ENCODE results near the gene LRRC14B. TPM values are rescaled to one million over a fixed set of nuclear protein-coding genes. Genes with fewer than 3 reads are reported as not detected.
A peak's percentile ranks its signal among the peaks of the same experiment; 100 is the strongest.
"Not testable (repeated sequence)": the region's sequence is repeated elsewhere in the genome, so short reads cannot be mapped to it uniquely, and the experiment has no call there.

The LRRC14B gene
- polyA plus RNA-seq, 1 donor (not counting 4 experiments of a cell fraction or from before 2014, with no cell fraction given) = not detected

DNA sequence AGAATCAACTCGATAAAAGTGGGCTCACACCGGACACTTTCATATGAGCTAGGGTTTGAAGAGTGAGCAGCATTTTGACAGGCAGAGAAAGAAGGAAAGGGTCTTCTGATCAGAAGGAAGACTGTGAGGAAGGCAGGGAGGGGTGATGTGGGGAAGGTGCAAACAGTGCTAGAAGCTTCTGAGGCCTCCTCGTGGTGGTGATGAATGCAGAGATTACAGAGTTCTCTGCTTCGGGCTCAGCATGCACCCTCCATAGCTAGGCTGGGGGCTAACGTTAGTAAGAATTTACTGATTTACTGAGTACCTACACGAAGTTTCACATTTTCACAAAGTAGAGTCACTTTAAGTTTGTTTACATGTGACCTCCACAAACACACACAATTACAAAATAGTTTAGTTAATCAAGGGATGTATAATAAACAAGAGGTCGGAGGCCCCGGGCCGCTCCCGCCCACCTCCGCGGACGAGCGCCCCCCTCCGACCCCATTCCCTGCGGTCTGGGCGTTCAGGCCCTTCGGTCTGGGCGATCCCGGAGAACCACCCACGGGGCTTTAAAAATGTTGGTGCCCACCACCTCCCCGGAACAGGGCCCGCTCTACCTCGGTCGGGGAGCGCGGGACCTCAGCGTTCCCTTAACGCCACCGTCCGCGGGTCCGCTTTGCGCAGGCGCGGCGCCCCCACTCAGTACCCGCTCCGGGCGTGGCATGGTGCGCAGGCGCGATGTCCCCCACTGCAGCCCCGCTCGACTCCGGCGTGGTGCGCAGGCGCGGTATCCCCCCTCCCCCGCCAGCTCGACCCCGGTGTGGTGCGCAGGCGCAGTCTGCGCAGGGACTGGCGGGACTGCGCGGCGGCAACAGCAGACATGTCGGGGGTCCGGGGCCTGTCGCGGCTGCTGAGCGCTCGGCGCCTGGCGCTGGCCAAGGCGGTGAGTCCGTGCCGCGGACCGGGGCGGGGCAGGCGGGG lies 26.5 kb downstream of the LRRC14B start, which contains the start of the genes CCDC127 and SDHA:
CCDC127 (minus strand) TSS at position 660 of the 963 bp plus-strand sequence. CDS start 1,304 bp downstream, outside the sequence.
SDHA (plus strand) TSS at position 827 of the 963 bp plus-strand sequence; CDS start at position 863, 36 bp downstream.
- FAIRE-seq; H3K36me3 ChIP-seq (ENCODE audit: control insufficient read depth in 2 of 2, extremely low read depth in 1 of 2, insufficient read depth in 2 of 2, low read length in 2 of 2); H3K9me3 ChIP-seq (ENCODE audit: control insufficient read depth, low read depth, low read length); H4K20me1 ChIP-seq (ENCODE audit: control insufficient read depth, extremely low read depth, insufficient read depth, low read length); H3K9me1 ChIP-seq (ENCODE audit: control insufficient read depth, extremely low read depth, insufficient read depth, low read length); dilution Hi-C loops (cut with MboI; ENCODE audit: extremely low pct_ligation_motif_present, low sequenced_read_pairs); H3K27me3 ChIP-seq (ENCODE audit: control insufficient read depth, extremely low read depth, insufficient read depth, low read length): not testable (repeated sequence)
- H3K4me3 ChIP-seq (ENCODE audit: control insufficient read depth in 2 of 3, extremely low read depth in 1 of 3, insufficient read depth in 2 of 3, low read depth in 1 of 3, low read length in 3 of 3) = peak within 1 kb of the TSS; percentile 62 to 99 (median 89)
- TF ChIP-seq, protein P1, sequence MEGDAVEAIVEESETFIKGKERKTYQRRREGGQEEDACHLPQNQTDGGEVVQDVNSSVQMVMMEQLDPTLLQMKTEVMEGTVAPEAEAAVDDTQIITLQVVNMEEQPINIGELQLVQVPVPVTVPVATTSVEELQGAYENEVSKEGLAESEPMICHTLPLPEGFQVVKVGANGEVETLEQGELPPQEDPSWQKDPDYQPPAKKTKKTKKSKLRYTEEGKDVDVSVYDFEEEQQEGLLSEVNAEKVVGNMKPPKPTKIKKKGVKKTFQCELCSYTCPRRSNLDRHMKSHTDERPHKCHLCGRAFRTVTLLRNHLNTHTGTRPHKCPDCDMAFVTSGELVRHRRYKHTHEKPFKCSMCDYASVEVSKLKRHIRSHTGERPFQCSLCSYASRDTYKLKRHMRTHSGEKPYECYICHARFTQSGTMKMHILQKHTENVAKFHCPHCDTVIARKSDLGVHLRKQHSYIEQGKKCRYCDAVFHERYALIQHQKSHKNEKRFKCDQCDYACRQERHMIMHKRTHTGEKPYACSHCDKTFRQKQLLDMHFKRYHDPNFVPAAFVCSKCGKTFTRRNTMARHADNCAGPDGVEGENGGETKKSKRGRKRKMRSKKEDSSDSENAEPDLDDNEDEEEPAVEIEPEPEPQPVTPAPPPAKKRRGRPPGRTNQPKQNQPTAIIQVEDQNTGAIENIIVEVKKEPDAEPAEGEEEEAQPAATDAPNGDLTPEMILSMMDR (optimal IDR thresholded peaks at IDR 0.05 in 1 of 3, IDR thresholded peaks at IDR 0.05 in 1 of 3, conservative IDR thresholded peaks at IDR 0.05 in 1 of 3; ENCODE audit: extremely low read depth in 1 of 3, insufficient read depth in 2 of 3, low read length in 3 of 3) = peak in 2 of 3 experiments; percentile 37 to 41
- H3K27ac ChIP-seq (ENCODE audit: control insufficient read depth, insufficient read depth, low read length) = peak within 1 kb of the TSS; percentile 75
- peak within 1 kb of the TSS; percentile 87 for H3K9ac ChIP-seq (ENCODE audit: control insufficient read depth, extremely low read depth, insufficient read depth, low read length)
- peaks cover 65% of the 10 kb centered on the region for H3K79me2 ChIP-seq (ENCODE audit: control insufficient read depth, insufficient read depth, low read length)
- peak within 1 kb of the TSS; percentile 78 for H3K4me2 ChIP-seq (ENCODE audit: control insufficient read depth, extremely low read depth, insufficient read depth, low read depth, low read length)
- peaks cover 10% of the 10 kb centered on the region for H3K4me1 ChIP-seq (ENCODE audit: control insufficient read depth, extremely low read depth, insufficient read depth, low read length)
- H2AFZ ChIP-seq (ENCODE audit: control insufficient read depth, low read length) = peak within 1 kb of the TSS; percentile 62
- DNase-seq (ENCODE audit: low read depth, low spot score) = peak; percentile 52

DNA sequence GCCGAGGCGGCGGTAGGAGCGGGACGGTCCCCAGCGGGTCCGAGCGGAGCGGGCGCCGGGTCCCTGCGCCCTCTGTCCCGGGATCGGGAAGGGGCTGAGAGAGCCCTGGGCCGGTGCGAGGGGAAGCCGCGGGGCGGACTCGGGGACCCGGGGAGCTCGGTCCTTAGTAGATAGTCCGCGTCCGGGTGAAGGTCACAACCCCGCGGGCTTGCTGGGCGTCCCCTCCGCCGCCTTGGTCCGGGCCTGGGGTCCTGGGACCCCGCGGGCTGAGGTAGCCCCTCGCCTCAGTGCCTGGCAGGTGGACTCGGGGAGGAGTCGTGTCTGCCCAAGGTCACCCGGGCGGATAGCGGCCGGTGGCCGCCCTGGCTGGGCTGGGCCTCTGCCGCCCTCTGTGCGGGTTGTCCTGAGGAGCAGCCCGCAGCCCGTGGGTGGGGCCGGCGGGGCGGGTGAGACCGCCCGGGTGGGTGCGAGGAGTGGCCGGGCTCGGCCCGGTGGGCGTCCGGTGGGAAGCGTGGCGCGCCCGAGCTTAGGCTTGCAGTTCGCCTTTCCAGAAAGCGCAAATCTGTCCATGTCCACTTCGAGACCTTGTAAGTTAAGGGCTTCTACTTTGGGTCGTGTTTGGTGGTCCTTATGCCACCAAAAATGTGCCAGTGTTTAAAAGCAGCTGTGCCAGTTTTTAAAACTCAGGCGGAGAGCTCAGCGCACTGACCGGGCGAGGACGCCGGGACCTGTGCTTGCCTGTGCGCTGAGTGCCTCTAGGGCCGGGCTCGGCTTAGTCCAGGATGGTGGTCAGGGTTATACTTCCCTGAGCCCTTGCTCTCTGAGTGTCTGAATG lies 27.4 kb downstream of the LRRC14B start:
- peak overlapping the region; percentile 75 for H3K27ac ChIP-seq (ENCODE audit: control insufficient read depth, insufficient read depth, low read length)
- H3K36me3 ChIP-seq (ENCODE audit: control insufficient read depth in 2 of 2, extremely low read depth in 1 of 2, insufficient read depth in 2 of 2, low read length in 2 of 2) = peaks cover 2 to 8% of the 10 kb centered on the region in 2 experiments
- peak overlapping the region; percentile 62 to 99 (median 89) for H3K4me3 ChIP-seq (ENCODE audit: control insufficient read depth in 2 of 3, extremely low read depth in 1 of 3, insufficient read depth in 2 of 3, low read depth in 1 of 3, low read length in 3 of 3)
- peaks cover 70% of the 10 kb centered on the region for H3K79me2 ChIP-seq (ENCODE audit: control insufficient read depth, insufficient read depth, low read length)
- no peak for TF ChIP-seq EZH2 (IDR thresholded peaks at IDR 0.05; ENCODE audit: low read length)
- TF ChIP-seq, protein P1 (optimal IDR thresholded peaks at IDR 0.05 in 1 of 3, IDR thresholded peaks at IDR 0.05 in 1 of 3, conservative IDR thresholded peaks at IDR 0.05 in 1 of 3; ENCODE audit: extremely low read depth in 1 of 3, insufficient read depth in 2 of 3, low read length in 3 of 3) = no peak
- DNase-seq (ENCODE audit: low read depth, low spot score) (no peak), FAIRE-seq (no peak)
- H3K9me3 ChIP-seq (ENCODE audit: control insufficient read depth, low read depth, low read length) = no peaks in the 10 kb centered on the region
- H3K4me2 ChIP-seq (ENCODE audit: control insufficient read depth, extremely low read depth, insufficient read depth, low read depth, low read length) = peak overlapping the region; percentile 78
- H3K9ac ChIP-seq (ENCODE audit: control insufficient read depth, extremely low read depth, insufficient read depth, low read length) = peak overlapping the region; percentile 87
- H3K9me1 ChIP-seq (ENCODE audit: control insufficient read depth, extremely low read depth, insufficient read depth, low read length) = no peaks in the 10 kb centered on the region
- H4K20me1 ChIP-seq (ENCODE audit: control insufficient read depth, extremely low read depth, insufficient read depth, low read length) = peaks cover 2% of the 10 kb centered on the region
- dilution Hi-C loops (cut with MboI; ENCODE audit: extremely low pct_ligation_motif_present, low sequenced_read_pairs) = no loop called here
- H2AFZ ChIP-seq (ENCODE audit: control insufficient read depth, low read length) = peak overlapping the region; percentile 15
- H3K27me3 ChIP-seq (ENCODE audit: control insufficient read depth, extremely low read depth, insufficient read depth, low read length) = no peaks in the 10 kb centered on the region
- peaks cover 10% of the 10 kb centered on the region for H3K4me1 ChIP-seq (ENCODE audit: control insufficient read depth, extremely low read depth, insufficient read depth, low read length)
